Astrocyte (in vitro differentiated cells and primary cell): Measurements from ENCODE around the gene ZNF594. TPM values are rescaled to one million over a fixed set of nuclear protein-coding genes. Genes with fewer than 3 reads are reported as not detected.

Source experiments
- DNase-seq: peaks from one replicate; pipeline ENCODE4 v3.0.0-alpha.2; 2010; ENCODE audit warnings: low read depth
- FAIRE-seq: peaks from 2 replicates; lab custom pipeline; 2011; peaks lifted over from hg19 to GRCh38; lab: Jason Lieb, UNC
- H2AFZ ChIP-seq: 2 replicates; pipeline ENCODE4 v1.6.0; 2012; ENCODE audit warnings: low read depth, low read length, inconsistent platforms
- H3K27ac ChIP-seq: 2 replicates; pipeline ENCODE4 v1.5.1; 2011; ENCODE audit warnings: low read depth, low read length, inconsistent platforms
- H3K27me3 ChIP-seq: 2 replicates; pipeline ENCODE4 v1.6.0; 2011; ENCODE audit warnings: low read length, inconsistent platforms; ENCODE audit not compliant: insufficient read depth
- H3K36me3 ChIP-seq: 2 replicates; pipeline ENCODE4 v1.5.1; 2011; ENCODE audit warnings: low read length, inconsistent platforms; ENCODE audit not compliant: insufficient read depth
- H3K4me1 ChIP-seq: 2 replicates; pipeline ENCODE4 v1.5.1; 2011; ENCODE audit warnings: low read length, inconsistent platforms; ENCODE audit not compliant: insufficient read depth
- H3K4me2 ChIP-seq: 2 replicates; pipeline ENCODE4 v1.6.0; 2012; ENCODE audit warnings: low read length, inconsistent platforms
- H3K4me3 ChIP-seq: 2 replicates; pipeline ENCODE4 v1.5.1; 2011; ENCODE audit warnings: low read depth, mild to moderate bottlenecking, low read length, inconsistent platforms; ENCODE audit not compliant: insufficient read depth
- H3K79me2 ChIP-seq: 2 replicates; pipeline ENCODE4 v1.6.0; 2012; ENCODE audit warnings: mild to moderate bottlenecking, low read length, inconsistent platforms; ENCODE audit not compliant: insufficient read depth
- H3K9ac ChIP-seq: 2 replicates; pipeline ENCODE4 v1.6.0; 2012; ENCODE audit warnings: mild to moderate bottlenecking, low read length, inconsistent platforms
- H3K9me3 ChIP-seq: 2 replicates; pipeline ENCODE4 v1.5.1; 2012; ENCODE audit warnings: low read depth, mild to moderate bottlenecking, low read length, inconsistent platforms; ENCODE audit not compliant: insufficient read depth
- H4K20me1 ChIP-seq: 2 replicates; pipeline ENCODE4 v1.6.0; 2012; ENCODE audit warnings: low read length, inconsistent platforms; ENCODE audit not compliant: insufficient read depth
- H3K27ac Mint-ChIP-seq: one replicate; pipeline ENCODE4 v1.8.0; 2021; ENCODE audit warnings: mild to moderate bottlenecking, mixed read lengths; ENCODE audit not compliant: unreplicated experiment
- H3K27me3 Mint-ChIP-seq: one replicate; pipeline ENCODE4 v1.8.0; 2021; ENCODE audit warnings: low read depth, mixed read lengths; ENCODE audit not compliant: unreplicated experiment
- H3K36me3 Mint-ChIP-seq: one replicate; pipeline ENCODE4 v1.8.0; 2021; ENCODE audit warnings: low read depth, mixed read lengths; ENCODE audit not compliant: unreplicated experiment
- H3K4me1 Mint-ChIP-seq: one replicate; pipeline ENCODE4 v1.8.0; 2021; ENCODE audit warnings: low read depth, mixed read lengths; ENCODE audit not compliant: unreplicated experiment
- H3K4me3 Mint-ChIP-seq: one replicate; pipeline ENCODE4 v1.8.0; 2021; ENCODE audit warnings: mild to moderate bottlenecking, moderate library complexity, mixed read lengths; ENCODE audit not compliant: unreplicated experiment
- H3K9me3 Mint-ChIP-seq: one replicate; pipeline ENCODE4 v1.8.0; 2021; ENCODE audit warnings: mild to moderate bottlenecking, mixed read lengths; ENCODE audit not compliant: unreplicated experiment
- EZH2 ChIP-seq: IDR thresholded peaks from 2 replicates; pipeline ENCODE4 v1.6.1; 2012; ENCODE audit warnings: mild to moderate bottlenecking, low read length, inconsistent platforms; ENCODE audit not compliant: insufficient read depth
- total RNA-seq: library from RNA; stranded (reverse); gene quantifications from 2 replicates; pipeline ENCODE4 v1.2.1, GENCODE V29; 2021
- TF ChIP-seq, protein P1 (sequence below): IDR thresholded peaks from 2 replicates; pipeline ENCODE4 v1.5.1; 2011; ENCODE audit warnings: low read depth, mild to moderate bottlenecking, inconsistent platforms, low read length, moderate library complexity; ENCODE audit not compliant: insufficient read depth

The ZNF594 gene
- total RNA-seq, 1 donor from 2014 or later = 8.9 TPM

DNA sequence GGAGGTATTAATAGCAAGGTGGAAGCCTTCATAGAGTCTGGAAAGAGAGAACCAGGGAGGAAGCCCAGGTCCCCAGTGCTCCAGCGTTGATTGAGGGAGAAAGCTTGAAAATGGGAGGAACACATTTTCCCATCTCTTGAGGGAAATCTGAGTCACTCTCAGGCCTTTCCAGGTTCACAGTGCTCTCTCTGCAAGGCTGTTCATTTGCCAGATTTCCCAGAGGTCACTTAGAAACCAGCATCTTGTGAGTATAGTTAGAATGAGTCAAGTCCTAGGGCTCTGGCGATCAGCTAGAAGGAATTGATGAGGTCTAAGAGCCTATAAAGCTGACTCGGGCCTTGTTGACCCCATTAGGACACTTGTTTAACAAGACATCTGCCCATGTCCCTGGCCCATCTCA lies 17.7 kb upstream of the ZNF594 start:
- Histone ChIP-seq H4K20me1 (no peaks in the 10 kb centered on the region), H3K36me3 (peaks cover 2% of the 10 kb centered on the region), H3K27ac (no peak overlapping the region), H3K4me1 (no peaks in the 10 kb centered on the region), H3K4me3 (no peak overlapping the region), H3K27me3 (no peaks in the 10 kb centered on the region), H3K79me2 (no peaks in the 10 kb centered on the region), H3K9me3 (no peaks in the 10 kb centered on the region), H3K9ac (no peak overlapping the region), H3K4me2 (no peak overlapping the region), H2AFZ (no peak overlapping the region)
- peak overlapping the region; percentile 58 for H3K27ac Mint-ChIP-seq
- H3K4me3 Mint-ChIP-seq = no peak overlapping the region
- peak; percentile 46 for DNase-seq
- TF ChIP-seq, protein P1, sequence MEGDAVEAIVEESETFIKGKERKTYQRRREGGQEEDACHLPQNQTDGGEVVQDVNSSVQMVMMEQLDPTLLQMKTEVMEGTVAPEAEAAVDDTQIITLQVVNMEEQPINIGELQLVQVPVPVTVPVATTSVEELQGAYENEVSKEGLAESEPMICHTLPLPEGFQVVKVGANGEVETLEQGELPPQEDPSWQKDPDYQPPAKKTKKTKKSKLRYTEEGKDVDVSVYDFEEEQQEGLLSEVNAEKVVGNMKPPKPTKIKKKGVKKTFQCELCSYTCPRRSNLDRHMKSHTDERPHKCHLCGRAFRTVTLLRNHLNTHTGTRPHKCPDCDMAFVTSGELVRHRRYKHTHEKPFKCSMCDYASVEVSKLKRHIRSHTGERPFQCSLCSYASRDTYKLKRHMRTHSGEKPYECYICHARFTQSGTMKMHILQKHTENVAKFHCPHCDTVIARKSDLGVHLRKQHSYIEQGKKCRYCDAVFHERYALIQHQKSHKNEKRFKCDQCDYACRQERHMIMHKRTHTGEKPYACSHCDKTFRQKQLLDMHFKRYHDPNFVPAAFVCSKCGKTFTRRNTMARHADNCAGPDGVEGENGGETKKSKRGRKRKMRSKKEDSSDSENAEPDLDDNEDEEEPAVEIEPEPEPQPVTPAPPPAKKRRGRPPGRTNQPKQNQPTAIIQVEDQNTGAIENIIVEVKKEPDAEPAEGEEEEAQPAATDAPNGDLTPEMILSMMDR = no peak
- no peak for TF ChIP-seq EZH2
- H3K4me1 Mint-ChIP-seq = no peaks in the 10 kb centered on the region
- peaks cover 14% of the 10 kb centered on the region for H3K36me3 Mint-ChIP-seq
- peaks cover 3% of the 10 kb centered on the region for H3K9me3 Mint-ChIP-seq
- H3K27me3 Mint-ChIP-seq = no peaks in the 10 kb centered on the region
- FAIRE-seq = no peak

DNA sequence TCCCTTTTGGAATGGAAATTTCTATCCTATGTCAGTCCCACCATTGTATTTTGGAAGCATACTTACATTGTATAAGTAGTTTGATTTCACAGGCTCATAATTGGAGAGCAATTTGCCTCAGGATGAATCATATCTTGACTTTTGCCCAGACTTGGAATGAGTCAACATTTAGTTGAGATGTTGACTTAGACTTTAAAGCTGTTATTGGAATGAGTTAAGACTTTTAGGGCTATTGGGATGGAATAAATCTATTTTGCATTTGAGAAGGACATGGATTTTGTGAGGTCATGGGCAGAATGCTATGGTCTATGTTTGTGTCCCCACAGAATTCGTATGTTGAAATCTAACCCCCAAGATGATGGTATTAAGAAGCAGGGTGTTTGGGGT lies 12.2 kb upstream of the ZNF594 start:
- Mint-ChIP-seq H3K4me3 (no peak overlapping the region), H3K36me3 (peaks cover 12% of the 10 kb centered on the region), H3K27ac (no peak overlapping the region), H3K27me3 (no peaks in the 10 kb centered on the region), H3K4me1 (peaks cover 10% of the 10 kb centered on the region), H3K9me3 (peaks cover 10% of the 10 kb centered on the region)
- H3K9ac ChIP-seq = no peak overlapping the region
- no peaks in the 10 kb centered on the region for H3K9me3 ChIP-seq
- H4K20me1 ChIP-seq = no peaks in the 10 kb centered on the region
- no peaks in the 10 kb centered on the region for H3K36me3 ChIP-seq
- peaks cover 8% of the 10 kb centered on the region for H3K4me1 ChIP-seq
- H2AFZ ChIP-seq = no peak overlapping the region
- no peak overlapping the region for H3K27ac ChIP-seq
- no peak overlapping the region for H3K4me2 ChIP-seq
- FAIRE-seq = peak; percentile 62
- no peak overlapping the region for H3K4me3 ChIP-seq
- no peaks in the 10 kb centered on the region for H3K79me2 ChIP-seq
- TF ChIP-seq EZH2 = no peak
- TF ChIP-seq, protein P1 = no peak
- no peaks in the 10 kb centered on the region for H3K27me3 ChIP-seq
- peak; percentile 67 for DNase-seq

DNA sequence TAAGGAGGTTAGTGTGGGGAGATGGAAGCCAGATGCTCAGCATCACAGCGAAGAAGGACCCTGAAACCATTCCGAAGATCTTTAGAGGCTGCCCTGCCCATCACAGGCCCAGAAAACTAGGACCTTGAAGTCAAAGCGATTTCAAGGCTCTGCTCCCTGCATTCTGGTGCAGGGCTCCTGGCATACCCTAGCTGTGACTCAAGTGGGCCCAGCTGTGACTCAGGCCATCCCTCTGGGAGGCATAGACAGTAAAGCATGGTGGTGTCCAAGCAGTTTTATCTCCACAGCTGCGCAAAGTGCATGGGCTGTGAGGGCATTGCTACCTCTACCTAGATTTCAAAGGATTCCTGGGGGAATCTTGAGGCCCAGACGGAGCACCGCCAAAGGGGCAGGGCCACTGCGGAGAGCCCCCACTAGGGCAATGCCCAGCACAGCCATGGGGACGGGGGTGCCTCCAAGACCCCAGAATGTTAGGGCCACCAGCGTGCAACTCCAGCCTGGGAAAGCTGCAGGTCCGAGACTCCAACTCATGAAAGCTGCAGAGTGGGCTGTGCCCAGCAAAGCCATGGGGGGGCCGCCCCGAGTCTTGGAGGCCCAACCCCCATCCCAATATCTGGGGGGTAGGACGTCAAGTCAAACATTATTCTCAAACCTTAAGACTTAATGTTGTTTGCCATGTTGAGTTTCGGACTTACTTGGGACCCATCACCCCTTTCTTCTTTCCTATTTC lies 11.7 kb upstream of the ZNF594 start:
- no peak for TF ChIP-seq EZH2
- TF ChIP-seq, protein P1 = no peak
- DNase-seq (peak; percentile 14), FAIRE-seq (no peak)
- H3K27ac Mint-ChIP-seq = no peak overlapping the region
- no peak overlapping the region for H2AFZ ChIP-seq
- no peak overlapping the region for H3K4me3 Mint-ChIP-seq
- H3K4me1 Mint-ChIP-seq = peaks cover 10% of the 10 kb centered on the region
- H3K27me3 ChIP-seq = no peaks in the 10 kb centered on the region
- H3K9me3 ChIP-seq = no peaks in the 10 kb centered on the region
- H3K4me3 ChIP-seq = no peak overlapping the region
- H4K20me1 ChIP-seq = no peaks in the 10 kb centered on the region
- no peaks in the 10 kb centered on the region for H3K79me2 ChIP-seq
- no peaks in the 10 kb centered on the region for H3K27me3 Mint-ChIP-seq
- H3K36me3 Mint-ChIP-seq = peaks cover 12% of the 10 kb centered on the region
- H3K36me3 ChIP-seq = no peaks in the 10 kb centered on the region
- no peak overlapping the region for H3K9ac ChIP-seq
- peaks cover 10% of the 10 kb centered on the region for H3K9me3 Mint-ChIP-seq
- H3K4me1 ChIP-seq = peaks cover 8% of the 10 kb centered on the region
- no peak overlapping the region for H3K4me2 ChIP-seq
- no peak overlapping the region for H3K27ac ChIP-seq
